DMS53 treated with DMSO at 0.1 percent for 48 hours (cell line): ENCODE measurements around the gene NUP205.

ENCODE experiments used
- DNase-seq: peaks from one replicate; lab custom pipeline; 2025; ENCODE audit not compliant: unreplicated experiment; lab: John Stamatoyannopoulos, UW

Gene NUP205, protein sequence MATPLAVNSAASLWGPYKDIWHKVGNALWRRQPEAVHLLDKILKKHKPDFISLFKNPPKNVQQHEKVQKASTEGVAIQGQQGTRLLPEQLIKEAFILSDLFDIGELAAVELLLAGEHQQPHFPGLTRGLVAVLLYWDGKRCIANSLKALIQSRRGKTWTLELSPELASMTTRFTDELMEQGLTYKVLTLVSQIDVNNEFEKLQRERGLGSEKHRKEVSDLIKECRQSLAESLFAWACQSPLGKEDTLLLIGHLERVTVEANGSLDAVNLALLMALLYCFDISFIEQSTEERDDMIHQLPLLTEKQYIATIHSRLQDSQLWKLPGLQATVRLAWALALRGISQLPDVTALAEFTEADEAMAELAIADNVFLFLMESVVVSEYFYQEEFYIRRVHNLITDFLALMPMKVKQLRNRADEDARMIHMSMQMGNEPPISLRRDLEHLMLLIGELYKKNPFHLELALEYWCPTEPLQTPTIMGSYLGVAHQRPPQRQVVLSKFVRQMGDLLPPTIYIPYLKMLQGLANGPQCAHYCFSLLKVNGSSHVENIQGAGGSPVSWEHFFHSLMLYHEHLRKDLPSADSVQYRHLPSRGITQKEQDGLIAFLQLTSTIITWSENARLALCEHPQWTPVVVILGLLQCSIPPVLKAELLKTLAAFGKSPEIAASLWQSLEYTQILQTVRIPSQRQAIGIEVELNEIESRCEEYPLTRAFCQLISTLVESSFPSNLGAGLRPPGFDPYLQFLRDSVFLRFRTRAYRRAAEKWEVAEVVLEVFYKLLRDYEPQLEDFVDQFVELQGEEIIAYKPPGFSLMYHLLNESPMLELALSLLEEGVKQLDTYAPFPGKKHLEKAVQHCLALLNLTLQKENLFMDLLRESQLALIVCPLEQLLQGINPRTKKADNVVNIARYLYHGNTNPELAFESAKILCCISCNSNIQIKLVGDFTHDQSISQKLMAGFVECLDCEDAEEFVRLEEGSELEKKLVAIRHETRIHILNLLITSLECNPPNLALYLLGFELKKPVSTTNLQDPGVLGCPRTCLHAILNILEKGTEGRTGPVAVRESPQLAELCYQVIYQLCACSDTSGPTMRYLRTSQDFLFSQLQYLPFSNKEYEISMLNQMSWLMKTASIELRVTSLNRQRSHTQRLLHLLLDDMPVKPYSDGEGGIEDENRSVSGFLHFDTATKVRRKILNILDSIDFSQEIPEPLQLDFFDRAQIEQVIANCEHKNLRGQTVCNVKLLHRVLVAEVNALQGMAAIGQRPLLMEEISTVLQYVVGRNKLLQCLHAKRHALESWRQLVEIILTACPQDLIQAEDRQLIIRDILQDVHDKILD (N-terminal part only)

DNA sequence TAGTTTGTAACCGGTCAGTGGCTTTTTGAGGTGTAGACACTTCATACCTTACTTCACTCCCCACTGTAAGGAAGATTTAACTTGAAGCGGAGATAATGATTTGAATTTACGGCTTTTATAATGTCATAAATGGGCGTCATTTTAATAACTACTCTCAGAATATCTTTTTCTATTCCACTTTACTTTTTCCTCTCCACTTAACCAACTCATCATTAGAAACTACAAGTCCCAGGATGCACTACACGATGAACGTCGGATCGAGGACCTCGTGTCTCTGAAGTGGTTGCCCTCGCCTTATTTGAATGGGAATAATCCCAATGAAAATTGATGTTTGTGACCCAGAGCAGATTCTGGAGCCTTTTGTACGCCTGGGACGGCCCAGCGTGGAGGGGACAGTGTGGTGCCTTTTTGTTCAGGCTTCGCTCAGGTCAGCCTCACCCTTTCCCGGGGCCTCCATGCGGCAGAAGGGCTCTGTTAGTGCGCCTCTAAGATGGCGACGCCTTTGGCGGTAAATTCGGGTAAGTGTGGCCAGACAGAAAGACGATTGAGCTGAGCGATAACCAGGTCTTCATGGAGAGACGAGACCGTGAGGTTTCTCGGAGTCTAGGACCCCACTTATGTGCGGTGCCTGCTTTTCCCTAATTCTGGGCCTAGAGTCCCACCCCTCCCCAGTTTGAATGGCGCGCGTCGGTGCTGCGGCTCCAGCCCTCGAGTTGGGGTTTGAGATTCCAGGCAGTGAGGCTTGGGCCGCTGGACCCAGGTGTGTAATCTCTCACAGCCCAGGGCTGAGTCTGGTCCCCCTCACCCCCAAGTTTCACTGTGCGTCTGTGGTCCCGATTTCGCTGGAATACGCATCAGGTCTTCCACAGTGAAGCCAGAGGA lies at the start of gene NUP205:
Gene NUP205 (plus strand): TSS at position 463 of the 882 bp plus-strand sequence. CDS start 28 bp downstream, at position 491.
- DNase-seq = peak; percentile 84

DNA sequence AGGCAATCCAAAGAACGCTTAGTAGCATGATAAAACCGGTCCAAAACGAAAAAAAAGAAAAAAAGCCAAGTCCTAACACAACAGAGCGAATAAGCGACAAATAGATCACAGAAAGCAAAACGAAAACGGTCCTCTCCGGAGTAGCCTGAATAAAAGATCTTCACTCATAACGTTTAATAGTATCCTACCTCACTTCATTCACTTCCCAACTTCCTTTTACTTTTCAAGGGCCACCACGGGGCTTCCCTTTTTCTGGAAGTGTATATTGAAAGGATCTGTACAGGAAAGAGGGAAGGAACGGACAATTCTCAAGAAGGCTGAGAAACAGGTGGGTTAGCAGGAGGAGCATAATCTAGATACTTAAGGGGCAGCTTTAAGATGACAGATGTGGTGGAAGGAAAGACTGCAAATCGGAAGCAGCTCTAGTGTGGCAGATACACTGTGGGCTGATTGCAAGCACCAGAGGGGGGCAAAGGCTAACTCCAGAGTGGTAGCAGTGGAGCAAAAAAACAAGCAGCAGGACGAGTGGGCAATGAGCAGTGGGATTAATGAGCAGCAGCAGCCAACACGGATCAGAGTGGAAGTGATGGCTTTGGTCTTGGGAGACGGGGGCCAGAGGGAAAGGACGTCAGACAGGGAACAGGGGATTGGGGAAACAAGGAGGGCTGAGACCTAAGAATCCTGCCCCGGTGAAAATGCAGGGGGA lies 48.7 kb upstream of the NUP205 start:
- DNase-seq = peak; percentile 42

DNA sequence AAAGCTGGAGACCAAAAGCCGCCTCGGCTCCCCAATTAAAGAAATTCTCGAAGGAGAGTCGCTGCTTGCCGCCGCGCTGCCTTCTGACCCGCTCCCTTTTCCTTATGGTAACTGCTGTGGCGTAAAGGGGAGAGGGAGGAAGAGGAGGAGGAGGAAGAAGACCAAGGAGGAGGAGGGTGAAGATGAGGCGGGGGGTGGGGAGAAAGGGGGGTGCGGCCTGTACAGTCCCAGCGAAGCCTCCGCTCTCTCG lies 48.2 kb upstream of the NUP205 start:
- no peak for DNase-seq

DNA sequence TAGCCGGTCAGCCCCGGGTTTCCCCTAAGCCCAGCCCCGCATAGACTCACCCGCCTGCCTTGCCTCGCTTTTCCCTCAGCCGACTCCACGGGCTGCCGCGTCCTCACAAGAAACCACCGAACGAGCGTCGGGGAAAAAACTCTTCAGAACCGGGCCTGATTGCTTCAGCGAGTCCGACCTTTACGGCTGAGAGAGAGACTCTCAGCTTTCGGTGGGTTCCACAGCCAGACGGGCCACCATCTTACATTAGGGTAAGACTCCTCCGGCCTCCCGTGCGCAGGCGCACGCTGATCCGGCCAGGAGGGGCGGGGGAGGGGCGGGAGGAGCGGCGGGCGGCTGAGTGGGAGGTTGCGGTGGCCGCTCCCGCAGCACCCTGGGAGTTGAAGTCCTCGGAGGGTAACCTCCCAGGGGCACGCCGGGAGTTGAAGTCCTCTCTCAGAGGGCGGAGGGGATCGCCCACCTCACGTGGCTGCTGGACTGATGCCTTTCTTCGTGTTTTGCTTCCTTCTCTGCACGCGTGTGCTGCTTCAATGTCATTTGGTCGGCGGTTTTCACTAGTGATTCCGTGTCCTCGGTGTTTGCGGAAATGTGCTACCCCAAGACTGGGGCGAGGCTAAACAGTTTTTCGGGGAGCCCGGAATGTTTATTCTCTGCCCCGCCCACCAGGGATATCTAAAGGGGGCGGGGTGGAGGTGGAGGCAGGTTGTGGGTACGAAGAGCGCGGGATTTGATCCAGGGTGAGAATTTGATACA lies 47.7 kb upstream of the NUP205 start, which contains the start of gene CNOT4:
Gene CNOT4 (minus strand): TSS at position 264 of the 753 bp plus-strand sequence. CDS start 71,771 bp downstream, outside the sequence.
- peak; percentile 96 for DNase-seq

DNA sequence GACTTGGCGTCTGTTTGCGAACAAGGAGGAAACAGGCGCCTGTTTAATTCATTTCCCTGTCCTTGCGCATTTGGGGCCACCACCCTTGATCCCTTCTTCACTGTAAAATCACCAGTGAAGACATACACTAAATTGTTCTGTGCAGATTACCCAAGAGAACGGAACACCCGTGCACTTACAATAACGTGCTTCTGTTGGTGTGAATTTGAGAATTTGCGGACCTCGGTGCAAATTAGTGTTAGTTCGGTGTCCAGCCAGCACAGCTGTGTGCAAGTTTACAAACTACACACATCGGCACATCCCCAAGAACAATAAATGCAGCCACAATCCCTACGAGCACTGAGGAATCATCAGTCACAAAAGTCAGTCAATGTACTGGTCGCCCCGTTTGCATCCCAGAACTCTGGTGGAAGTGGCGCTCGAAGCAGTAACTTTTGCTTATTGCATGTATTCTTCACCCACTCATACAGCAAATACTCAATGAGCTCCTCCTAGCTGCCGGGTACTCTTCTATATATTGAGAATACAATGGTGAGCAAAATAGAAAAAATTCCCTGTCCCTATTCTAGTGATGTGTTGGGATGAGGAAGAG lies 47.0 kb upstream of the NUP205 start:
- DNase-seq = peak; percentile 69

DNA sequence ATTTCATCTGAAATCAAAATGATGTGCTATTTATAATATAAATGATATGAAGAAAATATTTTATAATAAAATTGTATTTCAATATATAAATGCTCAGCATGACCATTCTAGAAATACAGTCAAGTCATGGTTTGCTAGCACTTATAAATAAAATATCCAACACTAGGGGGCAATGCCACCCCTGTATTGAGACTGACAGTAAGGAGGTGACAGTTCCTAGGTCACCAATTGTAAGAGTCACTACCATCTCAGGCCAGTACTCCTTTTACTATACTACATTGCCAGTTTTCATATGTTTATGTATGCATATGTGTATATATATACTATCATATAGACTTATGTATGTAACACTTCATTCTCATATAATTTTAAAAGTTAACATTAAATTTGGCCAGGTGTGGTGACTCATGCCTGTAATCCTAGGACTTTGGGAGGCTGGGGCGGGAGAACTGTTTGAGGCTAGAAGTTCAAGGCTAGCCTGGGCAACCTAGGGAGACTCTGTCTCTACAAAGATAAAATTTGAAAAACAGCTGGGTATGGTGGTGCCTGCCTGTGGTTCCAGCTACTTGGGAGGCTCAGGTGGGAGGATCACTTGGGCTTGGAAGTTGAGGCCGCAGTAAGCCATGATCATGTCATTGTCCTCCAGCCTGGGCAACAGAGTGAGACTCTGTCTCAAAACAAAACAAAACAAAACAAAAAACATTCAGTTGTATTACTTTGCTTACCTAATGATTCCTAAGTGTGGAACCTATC lies 45.4 kb upstream of the NUP205 start:
- peak; percentile 91 for DNase-seq

DNA sequence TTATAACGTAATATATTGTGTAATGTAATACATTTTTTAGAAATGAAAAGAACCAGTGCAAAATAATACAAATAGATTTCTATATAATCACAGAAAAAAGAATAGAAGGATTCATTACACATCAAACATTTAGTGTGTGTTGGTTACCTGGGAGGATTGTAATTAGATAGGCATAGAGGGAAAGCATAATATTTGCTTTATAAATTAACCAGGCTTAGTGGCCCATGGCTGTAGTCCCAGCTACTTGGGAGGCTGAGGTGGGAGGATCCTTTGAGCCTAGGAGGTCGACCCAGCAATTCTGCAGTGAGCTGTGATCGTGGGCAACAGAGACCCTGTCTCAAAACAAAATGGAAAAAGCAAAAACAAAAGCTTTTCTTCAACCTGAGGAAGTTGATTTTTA lies 42.9 kb upstream of the NUP205 start:
- DNase-seq = no peak

DNA sequence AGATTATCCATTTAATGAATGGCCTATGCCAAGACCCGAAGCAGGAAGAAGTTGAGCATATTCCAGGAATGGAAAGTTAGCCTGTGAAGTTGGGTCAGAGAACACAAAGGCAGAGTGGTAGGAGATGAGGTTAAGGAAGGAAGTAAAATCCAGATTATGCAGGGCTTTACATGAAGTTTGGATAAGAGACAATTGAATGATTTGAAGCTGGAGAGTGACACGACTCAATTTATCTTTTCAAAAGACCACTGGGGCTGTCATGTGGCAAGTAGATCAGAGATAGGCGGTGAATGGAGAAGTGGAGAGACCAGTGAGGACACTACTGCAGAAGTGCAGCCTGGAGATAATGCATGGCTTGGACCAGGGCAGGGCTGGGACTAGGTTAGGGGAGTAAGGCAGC lies 40.7 kb upstream of the NUP205 start:
- DNase-seq = no peak

DNA sequence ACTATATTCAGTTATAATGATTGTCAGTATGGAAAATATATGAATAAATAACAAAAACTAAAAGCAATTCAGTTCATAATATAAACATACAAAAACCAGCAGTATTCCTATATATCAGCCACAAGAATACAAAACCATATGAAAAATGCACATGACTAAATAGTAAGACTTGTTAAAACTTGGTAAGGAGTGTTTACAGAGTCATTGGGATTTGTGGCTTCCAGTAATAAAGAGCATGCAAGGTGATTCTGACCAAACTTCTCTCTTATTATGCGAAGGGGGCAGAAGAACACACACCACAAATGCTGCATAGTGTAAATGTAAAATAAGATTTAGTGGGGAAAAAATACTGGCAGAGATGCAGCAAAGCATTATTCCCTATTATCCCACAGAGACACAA lies 39.0 kb upstream of the NUP205 start:
- DNase-seq = no peak

DNA sequence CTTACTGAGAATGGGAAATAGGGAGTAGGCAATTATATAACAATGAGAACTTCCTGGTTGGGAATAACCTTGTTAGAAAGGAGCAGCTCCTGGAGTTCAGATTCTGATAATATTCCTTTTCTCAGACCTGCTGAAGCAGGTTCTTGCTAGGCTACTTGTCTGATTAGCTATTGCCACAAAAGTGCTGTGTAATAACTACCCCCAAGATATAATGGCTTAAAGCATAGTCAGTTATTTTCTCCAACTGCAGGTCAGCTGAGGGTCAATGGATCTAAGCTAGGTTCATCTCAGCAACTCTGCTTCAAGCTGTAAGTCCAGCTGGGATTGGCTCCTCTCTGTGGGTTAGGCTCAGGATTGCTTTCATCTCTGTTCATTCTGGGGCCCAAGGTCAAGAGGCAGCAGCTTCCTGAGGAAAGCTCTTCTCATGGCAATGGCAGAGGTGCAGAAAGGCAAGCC lies 38.5 kb upstream of the NUP205 start:
- DNase-seq = peak; percentile 47

DNA sequence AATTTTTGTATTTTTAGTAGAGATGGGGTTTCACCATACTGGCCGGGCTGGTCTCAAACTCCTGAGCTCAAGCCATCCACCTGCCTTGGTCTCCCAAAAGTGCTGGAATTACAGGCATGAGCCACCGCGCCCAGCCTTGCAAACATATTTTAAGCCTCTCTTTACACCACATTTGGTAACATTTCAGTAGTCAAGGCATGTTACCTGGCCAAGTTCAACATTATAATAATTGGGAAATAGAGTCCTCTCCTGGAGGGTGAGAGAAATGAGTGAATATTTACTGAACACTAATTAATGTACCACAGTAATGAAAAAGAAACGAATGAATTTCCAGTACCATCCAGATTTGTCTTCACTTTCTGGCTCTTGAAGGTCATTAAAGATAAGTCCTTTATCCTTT lies 37.8 kb upstream of the NUP205 start:
- no peak for DNase-seq

DNA sequence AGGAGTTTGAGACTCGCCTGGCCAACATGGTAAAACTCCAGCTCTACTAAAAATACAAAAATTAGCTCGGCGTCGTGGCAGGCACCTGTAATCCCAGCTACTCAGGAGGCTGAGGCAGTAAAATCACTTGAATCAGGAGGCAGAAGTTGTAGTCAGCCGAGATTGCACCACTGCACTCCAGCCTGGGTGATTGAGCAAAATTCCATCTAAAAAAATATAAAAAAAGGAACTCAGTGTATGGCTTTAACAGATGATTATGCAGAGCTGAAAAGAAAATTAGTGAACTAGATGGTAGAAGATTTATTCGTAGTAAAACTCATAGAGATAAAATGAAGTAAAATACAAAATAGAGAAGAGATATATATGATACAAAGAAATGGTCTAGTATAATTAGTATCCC lies 35.2 kb upstream of the NUP205 start:
- no peak for DNase-seq

DNA sequence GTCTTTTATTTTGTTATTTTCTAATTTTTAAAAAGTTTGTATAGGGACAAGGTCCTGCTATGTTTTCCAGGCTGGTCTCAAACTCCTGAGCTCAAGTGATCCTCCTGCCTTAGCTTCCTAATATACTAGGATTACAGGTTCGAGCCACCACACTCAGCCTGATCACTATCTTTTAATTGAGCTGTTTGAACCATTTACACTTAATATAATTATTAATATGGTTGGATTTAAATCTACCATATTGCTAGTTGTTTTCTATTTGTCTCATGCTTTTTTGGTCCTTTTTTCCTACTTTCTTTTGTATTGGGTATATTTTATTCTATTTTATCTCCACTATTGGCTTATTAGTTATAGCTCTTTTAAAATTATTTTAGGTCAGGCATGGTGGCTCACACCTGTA lies 34.6 kb upstream of the NUP205 start:
- no peak for DNase-seq

DNA sequence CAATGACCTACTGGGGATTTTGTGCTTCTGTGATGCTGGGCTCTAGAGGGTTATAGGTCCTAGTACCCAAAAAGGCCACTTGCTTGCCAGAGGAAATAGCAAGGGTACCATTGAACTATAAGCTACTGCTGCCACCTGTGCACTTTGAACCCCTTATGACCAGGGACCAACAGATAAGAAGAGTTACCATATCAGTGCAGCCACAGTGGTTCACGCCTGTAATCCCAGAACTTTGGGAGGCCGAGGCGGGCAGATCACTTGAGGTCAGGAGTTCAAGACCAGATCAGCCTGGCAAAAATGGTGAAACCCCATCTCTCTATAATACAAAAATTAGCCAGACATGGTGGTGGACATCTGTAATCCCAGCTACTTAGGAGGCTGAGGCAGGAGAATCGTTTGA lies 32.3 kb upstream of the NUP205 start:
- no peak for DNase-seq

DNA sequence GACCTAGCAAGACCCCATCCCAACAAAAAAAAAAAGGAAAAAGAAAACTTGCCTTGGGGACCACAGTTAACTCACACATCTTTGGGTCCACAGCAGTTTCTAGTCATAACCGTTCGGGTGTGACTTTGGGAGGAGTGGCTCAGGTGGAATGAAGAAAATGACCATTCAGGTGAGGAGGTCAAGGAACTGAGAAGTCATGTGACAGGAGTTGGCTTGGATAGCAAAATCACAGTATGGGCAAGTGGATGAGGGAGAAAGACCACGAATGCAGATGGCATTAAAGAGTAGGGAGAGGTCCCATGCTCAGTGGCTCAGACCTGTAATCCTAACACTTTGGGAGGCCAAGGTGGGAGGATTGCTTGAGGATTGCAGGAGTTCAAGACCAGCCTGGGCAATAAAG lies 30.7 kb upstream of the NUP205 start:
- DNase-seq = no peak

DNA sequence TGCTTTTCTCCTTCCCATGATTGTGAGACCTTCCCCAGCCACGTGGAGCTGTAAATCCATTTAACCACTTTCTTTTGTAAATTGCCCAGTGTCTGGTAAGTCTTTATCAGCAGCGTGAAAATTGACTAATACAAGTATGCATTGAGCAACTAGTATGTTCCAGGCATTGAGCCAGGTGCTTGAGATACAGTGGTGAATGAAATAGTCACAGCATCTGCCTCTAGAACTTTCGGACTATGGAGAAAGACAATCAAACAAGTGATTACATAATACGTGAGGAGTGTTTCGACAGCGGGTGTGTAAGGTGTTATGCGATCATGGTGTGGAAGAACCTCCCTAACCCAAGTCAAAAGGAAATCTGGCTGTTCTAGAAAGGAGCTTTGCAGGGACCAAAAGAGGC lies 21.6 kb upstream of the NUP205 start:
- no peak for DNase-seq

DNA sequence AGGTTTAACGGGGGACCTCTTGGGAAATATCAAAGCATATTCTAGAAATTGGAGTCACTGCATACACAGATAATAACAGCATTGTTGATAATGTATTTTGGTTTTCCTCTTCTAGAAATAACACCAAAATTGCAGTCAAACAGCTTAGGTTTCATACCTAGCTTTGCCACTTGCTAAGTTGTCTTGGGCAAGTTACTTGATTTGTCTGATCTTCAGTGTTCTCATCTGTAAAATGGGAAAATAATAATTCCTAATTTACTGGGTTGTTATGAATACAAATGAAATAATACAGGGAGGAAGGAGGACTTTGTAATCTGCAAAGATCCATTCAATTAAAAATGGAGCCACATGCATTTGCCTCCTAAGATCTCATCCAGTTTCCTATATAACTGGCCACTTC lies 20.3 kb upstream of the NUP205 start:
- no peak for DNase-seq

DNA sequence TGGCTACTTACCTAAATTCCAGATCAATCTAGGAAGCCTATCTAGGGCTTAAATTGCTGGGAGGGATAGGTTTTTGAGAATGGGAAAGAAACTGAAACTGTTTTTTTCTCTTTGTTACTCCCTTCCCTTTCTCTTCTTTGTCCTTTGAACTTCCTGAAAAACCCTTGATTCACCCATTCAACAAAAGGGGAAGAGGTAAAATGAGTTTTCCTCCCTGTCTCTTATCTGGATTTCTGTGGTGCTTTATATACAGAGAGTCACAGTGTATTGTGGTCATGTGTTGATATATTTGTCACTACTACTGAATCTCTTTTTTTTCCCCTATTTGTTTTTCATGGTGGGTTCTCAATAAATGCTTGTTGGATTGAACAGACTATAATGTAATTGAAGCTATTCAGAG lies 19.8 kb upstream of the NUP205 start:
- no peak for DNase-seq
